Mammary epithelial cell (primary cell): Measurements from ENCODE around the gene IL1R2.

Source experiments
- EZH2 ChIP-seq: IDR thresholded peaks from 2 replicates; pipeline ENCODE4 v1.6.1; 2012; ENCODE audit warnings: low read length, inconsistent platforms, borderline replicate concordance
- TF ChIP-seq, protein P1 (sequence below), 2 donors: IDR thresholded peaks in 1 of 2; conservative IDR thresholded peaks in 1 of 2; 2 replicates each; pipeline ENCODE4 v1.5.1; 2011 to 2012; ENCODE audit warnings: inconsistent platforms in 2 of 2, low read length in 2 of 2, mild to moderate bottlenecking in 2 of 2, control low read depth in 1 of 2, low read depth in 1 of 2; ENCODE audit not compliant: insufficient read depth in 1 of 2; ENCODE audit errors: extremely low read depth in 1 of 2

DNA sequence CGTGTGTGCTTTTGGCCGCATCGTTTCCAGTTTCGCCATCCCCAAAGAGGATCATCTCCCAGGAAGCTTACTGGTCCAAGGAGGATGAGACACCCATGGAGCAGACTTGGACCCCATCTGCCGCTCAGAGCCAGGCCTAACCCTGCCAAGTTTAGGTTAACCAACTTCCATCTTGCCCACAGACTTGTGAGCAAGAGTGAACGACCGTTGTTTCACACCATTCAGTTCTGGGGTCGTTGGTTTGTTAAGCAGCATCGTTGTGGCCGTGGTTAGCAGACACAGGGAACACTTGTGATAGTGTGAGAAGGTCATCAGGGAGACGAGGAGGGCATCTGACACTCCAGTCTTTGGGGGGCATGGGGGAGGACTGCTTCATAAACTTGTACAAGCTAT is 15.1 kb downstream of the IL1R2 start:
- TF ChIP-seq, protein P1, sequence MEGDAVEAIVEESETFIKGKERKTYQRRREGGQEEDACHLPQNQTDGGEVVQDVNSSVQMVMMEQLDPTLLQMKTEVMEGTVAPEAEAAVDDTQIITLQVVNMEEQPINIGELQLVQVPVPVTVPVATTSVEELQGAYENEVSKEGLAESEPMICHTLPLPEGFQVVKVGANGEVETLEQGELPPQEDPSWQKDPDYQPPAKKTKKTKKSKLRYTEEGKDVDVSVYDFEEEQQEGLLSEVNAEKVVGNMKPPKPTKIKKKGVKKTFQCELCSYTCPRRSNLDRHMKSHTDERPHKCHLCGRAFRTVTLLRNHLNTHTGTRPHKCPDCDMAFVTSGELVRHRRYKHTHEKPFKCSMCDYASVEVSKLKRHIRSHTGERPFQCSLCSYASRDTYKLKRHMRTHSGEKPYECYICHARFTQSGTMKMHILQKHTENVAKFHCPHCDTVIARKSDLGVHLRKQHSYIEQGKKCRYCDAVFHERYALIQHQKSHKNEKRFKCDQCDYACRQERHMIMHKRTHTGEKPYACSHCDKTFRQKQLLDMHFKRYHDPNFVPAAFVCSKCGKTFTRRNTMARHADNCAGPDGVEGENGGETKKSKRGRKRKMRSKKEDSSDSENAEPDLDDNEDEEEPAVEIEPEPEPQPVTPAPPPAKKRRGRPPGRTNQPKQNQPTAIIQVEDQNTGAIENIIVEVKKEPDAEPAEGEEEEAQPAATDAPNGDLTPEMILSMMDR (conservative IDR thresholded peaks at IDR 0.05 in 1 of 2, IDR thresholded peaks at IDR 0.05 in 1 of 2; ENCODE audit: extremely low read depth in 1 of 2, insufficient read depth in 1 of 2, low read depth in 1 of 2, low read length in 2 of 2): no peak
- no peak for TF ChIP-seq EZH2
